ENCODE data around the gene SUDS3.

- TF ChIP-seq USF1 (IDR thresholded peaks at IDR 0.05; ENCODE audit: borderline replicate concordance, extremely low read length, insufficient read depth, low read depth, low read length) (no peak), ATF2 (IDR thresholded peaks at IDR 0.05; ENCODE audit: low read length) (no peak), HDAC2 (IDR thresholded peaks at IDR 0.05) (no peak)
These were observed 3.5 kb upstream of the SUDS3 start, which contains the start of gene TAOK3 for GRCh38 chr12:118372541-118373495.
